H1 (cell line): Measurements from ENCODE around the gene NFAM1. TPM values are rescaled to one million over a fixed set of nuclear protein-coding genes. Genes with fewer than 3 reads are reported as not detected.

Source experiments
- CHD7 ChIP-seq: fragments of 300-600 bp; sonication (generic); IDR thresholded peaks from 2 replicates; pipeline ENCODE4 v1.7.1; 2012; ENCODE audit warnings: low read length, moderate library complexity, mild to moderate bottlenecking, inconsistent platforms; ENCODE audit not compliant: insufficient replicate concordance
- CTCF ChIP-seq, 3 experiments: IDR thresholded peaks; 1 replicate in 2 of 3; 2 replicates in 1 of 3; pipeline versions ENCODE4 v1.5.1 to v1.6.1; 2011; ENCODE audit warnings: low read length in 3 of 3, mild to moderate bottlenecking in 3 of 3, inconsistent platforms in 2 of 3, low read depth in 1 of 3, moderate library complexity in 1 of 3; ENCODE audit not compliant: insufficient read depth in 1 of 3; ENCODE audit errors: control extremely low read depth in 1 of 3
- GTF2F1 ChIP-seq: IDR thresholded peaks from 2 replicates; pipeline ENCODE4 v1.6.1; 2012; ENCODE audit warnings: low read depth, low read length, improper control_type of control experiment, borderline replicate concordance
- JUND ChIP-seq: IDR thresholded peaks from 2 replicates; pipeline ENCODE4 v1.6.1; 2011; ENCODE audit warnings: mild to moderate bottlenecking, improper control_type of control experiment, low read length
- KDM1A ChIP-seq: fragments of 200-600, 300-600 bp; sonication (generic); IDR thresholded peaks from 2 replicates; pipeline ENCODE4 v1.7.1; 2016; ENCODE audit warnings: mild to moderate bottlenecking, low read length, borderline replicate concordance
- RBBP5 ChIP-seq: IDR thresholded peaks from 2 replicates; pipeline ENCODE4 v1.7.1; 2012; ENCODE audit warnings: low read depth, mild to moderate bottlenecking, inconsistent platforms, low read length, moderate library complexity, borderline replicate concordance
- SP1 ChIP-seq: IDR thresholded peaks from 2 replicates; pipeline ENCODE4 v1.6.1; 2011; ENCODE audit warnings: low read depth, low read length
- TEAD4 ChIP-seq: IDR thresholded peaks from 2 replicates; pipeline ENCODE4 v1.6.1; 2012; ENCODE audit warnings: low read depth, low read length, inconsistent platforms, mixed read lengths
- polyA plus RNA-seq, 7 experiments: library from polyadenylated mRNA; depleted of rRNA in 3 of 7; stranded (reverse) in 5 of 7; unstranded in 2 of 7; fragments of >200 nt in 5 of 7; fragments of 200-250 nt in 2 of 7; gene quantifications; 1 replicate in 5 of 7; 2 replicates in 1 of 7; 4 replicates in 1 of 7; pipeline versions ENCODE4 v1.2.1 to v1.2.3, GENCODE V29; 2011 to 2013; ENCODE audit warnings: missing spikeins in 2 of 7, mixed read lengths in 2 of 7
- total RNA-seq: library from RNA; stranded (reverse); fragmentation: NEBNext Ultra II Directional; extraction: Animal tissue kit (Norgen Biotek cat#: 25700); gene quantifications from 2 replicates; pipeline ENCODE4 v1.2.1, GENCODE V29; 2021

The NFAM1 gene
- total and polyA plus RNA-seq, 2 of the 8 experiments (the other 6 are each of a cell fraction or from before 2014, with no cell fraction given) = 0.62 to 0.73 TPM

GRCh38 chr22:42432818-42433217 is 615 bp upstream of the NFAM1 start (continued):
- no peak for TF ChIP-seq CHD7
- no peak for TF ChIP-seq KDM1A
- TF ChIP-seq SP1 = no peak
- no peak for TF ChIP-seq RBBP5
- no peak for TF ChIP-seq GTF2F1
- TF ChIP-seq JUND = no peak
- TF ChIP-seq CTCF (IDR thresholded peaks at IDR 0.05; ENCODE audit: control extremely low read depth in 1 of 3, insufficient read depth in 1 of 3, low read depth in 1 of 3, low read length in 3 of 3) = peak in 1 of 3 experiments; percentile 6; a peak in 1 of 4 replicates
- no peak for TF ChIP-seq TEAD4
